GF-D8 (cell line): Measurements from ENCODE around the gene TIMP2.

Source experiments
- DNase-seq: peaks from one replicate; lab custom pipeline; 2025; lab: John Stamatoyannopoulos, UW

The TIMP2 gene

GRCh38 chr17:78836420-78837021 is 88.7 kb downstream of the TIMP2 start:
- no peak for DNase-seq

- DNase-seq = no peak
Observed at GRCh38 chr17:78834571-78834970, 90.6 kb downstream of the TIMP2 start.

- DNase-seq = no peak
Observed at GRCh38 chr17:78832541-78832810, 92.7 kb downstream of the TIMP2 start.

GRCh38 chr17:78831688-78832540 is 93.3 kb downstream of the TIMP2 start:
- DNase-seq = no peak

GRCh38 chr17:78829477-78829876 is 95.7 kb downstream of the TIMP2 start:
- no peak for DNase-seq

GRCh38 chr17:78828470-78829185 is 96.6 kb downstream of the TIMP2 start:
- DNase-seq = no peak

GRCh38 chr17:78826836-78827509 is 98.2 kb downstream of the TIMP2 start:
- DNase-seq = peak; percentile 56

GRCh38 chr17:78826421-78826820 is 98.8 kb downstream of the TIMP2 start:
- no peak for DNase-seq

- no peak for DNase-seq
Observed at GRCh38 chr17:78825696-78826095, 99.5 kb downstream of the TIMP2 start.

GRCh38 chr17:78824240-78824639 is 100.9 kb downstream of the TIMP2 start:
- no peak for DNase-seq

- no peak for DNase-seq
Observed at GRCh38 chr17:78823282-78824046, 101.7 kb downstream of the TIMP2 start.

- no peak for DNase-seq
Observed at GRCh38 chr17:78822552-78822951, 102.6 kb downstream of the TIMP2 start.

- no peak for DNase-seq
Observed at GRCh38 chr17:78821961-78822360, 103.2 kb downstream of the TIMP2 start.

GRCh38 chr17:78820841-78821240 is 104.3 kb downstream of the TIMP2 start:
- DNase-seq = no peak

GRCh38 chr17:78819806-78820792 is 105.1 kb downstream of the TIMP2 start:
- DNase-seq = no peak

- DNase-seq = no peak
Observed at GRCh38 chr17:78819402-78819801, 105.8 kb downstream of the TIMP2 start.

- DNase-seq = peak; percentile 66
Observed at GRCh38 chr17:78818932-78819331, 106.3 kb downstream of the TIMP2 start.

- no peak for DNase-seq
Observed at GRCh38 chr17:78818152-78818846, 106.9 kb downstream of the TIMP2 start.

GRCh38 chr17:78817123-78817522 is 108.1 kb downstream of the TIMP2 start:
- DNase-seq = no peak

- no peak for DNase-seq
Observed at GRCh38 chr17:78815696-78816095, 109.5 kb downstream of the TIMP2 start.
